ENCODE data around the gene PLSCR5. TPM values are rescaled to one million over a fixed set of nuclear protein-coding genes. Genes with fewer than 3 reads are reported as not detected.
A peak's percentile ranks its signal among the peaks of the same experiment; 100 is the strongest.

Gene PLSCR5
- polyA plus RNA-seq, 1 experiment = not detected

DNA sequence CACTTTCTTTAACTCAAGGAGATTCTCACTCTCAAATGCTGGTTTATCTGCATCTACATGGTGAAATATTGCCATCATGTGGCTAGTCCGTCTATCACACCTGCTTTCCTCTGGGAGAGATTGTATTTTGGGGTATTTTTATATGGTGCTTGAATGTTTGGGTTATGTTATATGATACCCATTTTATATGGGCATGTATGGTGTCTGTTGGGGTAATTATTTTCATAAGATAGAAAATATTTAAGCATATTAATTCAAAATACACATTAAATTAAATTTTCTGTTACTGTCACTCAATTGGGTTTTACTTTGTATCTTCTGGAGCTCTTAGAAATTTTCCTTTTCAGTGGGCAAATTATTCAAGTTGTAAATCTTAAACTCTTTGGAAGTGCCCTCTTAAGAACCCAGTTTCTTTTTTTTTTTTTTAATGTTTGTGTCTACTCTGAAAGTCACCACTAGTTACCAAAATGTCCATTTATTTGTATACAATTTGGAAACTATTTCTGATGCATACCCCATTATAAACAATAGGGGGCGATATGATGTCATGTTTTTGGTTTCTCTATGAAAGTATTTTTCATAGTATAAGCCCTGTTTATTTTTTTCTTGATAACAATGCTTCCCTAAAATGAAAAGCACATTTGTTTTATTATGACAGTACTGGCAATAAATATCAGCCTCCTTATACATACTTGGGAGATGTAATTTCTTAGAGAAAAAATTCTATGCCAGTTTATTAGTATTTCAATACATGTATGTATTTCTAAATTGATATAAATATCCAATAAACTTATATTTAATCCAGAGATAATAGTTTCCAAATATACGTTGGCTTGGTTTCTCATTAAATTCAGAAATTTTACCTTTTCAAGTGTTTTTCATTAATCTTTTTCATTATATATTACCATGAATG lies 36.1 kb upstream of the PLSCR5 start:
- ChIA-PET CTCF (interaction anchor here (0.6 to 1.7 kb wide), 21 partner anchors 8 to 1701 kb away, joined by 3 to 28 read pairs (median 4); no protein-coding TSS in a partner anchor), POLR2A (no interaction called here)
- H3K9me3 ChIP-seq (ENCODE audit: control insufficient read depth, insufficient read depth, low read length) = no peaks in the 10 kb centered on the region
- no peak overlapping the region for H3K4me3 ChIP-seq (ENCODE audit: low read depth, low read length)
- peak; percentile 8 for DNase-seq (ENCODE audit: low read depth, low spot score)
- H3K27me3 ChIP-seq (ENCODE audit: control insufficient read depth, insufficient read depth, low read length) = no peaks in the 10 kb centered on the region
- no peak overlapping the region for H3K27ac ChIP-seq (ENCODE audit: low read depth, low read length)
- peak; percentile 57 for TF ChIP-seq CTCF (IDR thresholded peaks at IDR 0.05; ENCODE audit: low read depth, low read length)

DNA sequence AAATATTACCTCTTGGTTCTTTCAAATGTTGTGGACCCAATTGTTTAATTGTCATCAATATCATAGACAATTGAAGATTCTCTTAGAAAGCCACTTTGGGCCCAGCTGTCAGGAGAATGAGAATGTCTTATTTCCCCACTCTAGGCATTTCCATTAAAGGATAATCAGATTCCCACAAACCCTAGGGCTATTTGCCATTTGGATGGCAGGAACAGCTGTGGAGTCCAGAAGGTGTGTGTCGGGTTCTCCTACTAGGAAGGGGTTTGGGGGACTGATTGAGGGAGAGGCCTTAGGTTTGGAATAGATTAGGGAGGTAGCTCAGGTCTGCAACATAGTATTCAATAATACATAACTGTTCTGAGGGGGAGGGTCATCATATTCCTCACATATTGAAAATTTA lies 35.2 kb upstream of the PLSCR5 start:
- no peaks in the 10 kb centered on the region for H3K9me3 ChIP-seq (ENCODE audit: control insufficient read depth, insufficient read depth, low read length)
- POLR2A ChIA-PET = no interaction called here
- DNase-seq (ENCODE audit: low read depth, low spot score) = no peak
- no peak for TF ChIP-seq CTCF (IDR thresholded peaks at IDR 0.05; ENCODE audit: low read depth, low read length)
- H3K27ac ChIP-seq (ENCODE audit: low read depth, low read length) = no peak overlapping the region
- H3K4me3 ChIP-seq (ENCODE audit: low read depth, low read length) = no peak overlapping the region
- H3K27me3 ChIP-seq (ENCODE audit: control insufficient read depth, insufficient read depth, low read length) = no peaks in the 10 kb centered on the region
- CTCF ChIA-PET = interaction anchor here (0.6 to 1.7 kb wide), 14 partner anchors 9 to 762 kb away, joined by 3 to 28 read pairs (median 5); no protein-coding TSS in a partner anchor

DNA sequence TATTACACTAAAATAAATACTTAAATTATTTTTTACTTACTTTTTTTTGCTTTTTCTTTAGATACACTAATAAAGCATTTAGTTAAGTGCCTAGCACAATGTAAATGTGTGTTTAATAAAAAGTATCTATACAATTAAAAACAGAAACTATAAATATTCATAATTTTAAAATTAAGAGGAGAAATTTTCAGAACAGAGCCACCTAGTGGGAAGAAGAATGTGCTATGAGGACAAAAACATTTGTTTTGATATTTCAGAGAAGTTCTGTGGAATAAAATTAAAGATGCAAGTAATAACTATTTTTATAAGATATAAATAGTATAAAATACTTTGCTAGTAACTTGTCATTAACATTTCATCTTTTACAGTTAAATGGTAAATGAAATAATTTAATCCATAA lies 33.6 kb upstream of the PLSCR5 start:
- ChIA-PET CTCF (interaction anchor here (0.6 to 2.6 kb wide), 21 partner anchors 8 to 664 kb away, joined by 3 to 29 read pairs (median 5); no protein-coding TSS in a partner anchor), POLR2A (no interaction called here)
- Histone ChIP-seq H3K4me3 (ENCODE audit: low read depth, low read length) (no peak overlapping the region), H3K9me3 (ENCODE audit: control insufficient read depth, insufficient read depth, low read length) (no peaks in the 10 kb centered on the region), H3K27me3 (ENCODE audit: control insufficient read depth, insufficient read depth, low read length) (no peaks in the 10 kb centered on the region), H3K27ac (ENCODE audit: low read depth, low read length) (no peak overlapping the region)
- TF ChIP-seq CTCF (IDR thresholded peaks at IDR 0.05; ENCODE audit: low read depth, low read length) = peak; percentile 63
- DNase-seq (ENCODE audit: low read depth, low spot score) = no peak

- H3K9me3 ChIP-seq (ENCODE audit: control insufficient read depth, insufficient read depth, low read length) = no peaks in the 10 kb centered on the region
- ChIA-PET POLR2A (no interaction called here), CTCF (interaction anchor here (0.5 to 2.6 kb wide), 16 partner anchors 10 to 448 kb away, joined by 3 to 29 read pairs (median 6); no protein-coding TSS in a partner anchor)
- H3K4me3 ChIP-seq (ENCODE audit: low read depth, low read length) = no peak overlapping the region
- H3K27me3 ChIP-seq (ENCODE audit: control insufficient read depth, insufficient read depth, low read length) = no peaks in the 10 kb centered on the region
- no peak for TF ChIP-seq CTCF (IDR thresholded peaks at IDR 0.05; ENCODE audit: low read depth, low read length)
- H3K27ac ChIP-seq (ENCODE audit: low read depth, low read length) = no peak overlapping the region
- no peak for DNase-seq (ENCODE audit: low read depth, low spot score)
These were observed 32.7 kb upstream of the PLSCR5 start for GRCh38 chr3:146637871-146638270.

DNA sequence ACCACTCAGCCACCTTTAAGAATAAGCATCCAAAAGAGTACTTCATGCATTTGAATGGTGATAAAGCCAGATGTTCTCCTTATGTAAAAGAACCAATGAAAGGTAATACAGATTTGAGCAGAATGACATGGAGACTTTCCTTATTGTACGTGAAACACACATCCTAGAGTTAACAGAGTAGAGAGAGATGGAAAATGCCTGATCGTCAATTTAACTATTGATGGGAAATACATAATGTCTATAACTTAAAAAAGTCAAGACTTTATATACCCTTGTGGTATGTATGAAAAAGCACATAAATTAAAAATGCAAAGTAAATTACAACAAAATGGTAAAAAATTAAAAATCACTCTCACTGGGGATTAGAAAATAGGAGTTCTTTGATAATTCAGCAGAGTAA lies 31.7 kb upstream of the PLSCR5 start:
- no peak for DNase-seq (ENCODE audit: low read depth, low spot score)
- POLR2A ChIA-PET = no interaction called here
- no peaks in the 10 kb centered on the region for H3K27me3 ChIP-seq (ENCODE audit: control insufficient read depth, insufficient read depth, low read length)
- CTCF ChIA-PET = no interaction called here
- no peaks in the 10 kb centered on the region for H3K9me3 ChIP-seq (ENCODE audit: control insufficient read depth, insufficient read depth, low read length)
- no peak overlapping the region for H3K4me3 ChIP-seq (ENCODE audit: low read depth, low read length)
- H3K27ac ChIP-seq (ENCODE audit: low read depth, low read length) = no peak overlapping the region
- no peak for TF ChIP-seq CTCF (IDR thresholded peaks at IDR 0.05; ENCODE audit: low read depth, low read length)

Measured in AG04450 (cell line).